ENCODE data around the gene RUNX2. TPM values are rescaled to one million over a fixed set of nuclear protein-coding genes. Genes with fewer than 3 reads are reported as not detected.

Gene RUNX2
- total and polyA plus RNA-seq, 2 donors from 2014 or later = 2.3 to 4.7 TPM

DNA sequence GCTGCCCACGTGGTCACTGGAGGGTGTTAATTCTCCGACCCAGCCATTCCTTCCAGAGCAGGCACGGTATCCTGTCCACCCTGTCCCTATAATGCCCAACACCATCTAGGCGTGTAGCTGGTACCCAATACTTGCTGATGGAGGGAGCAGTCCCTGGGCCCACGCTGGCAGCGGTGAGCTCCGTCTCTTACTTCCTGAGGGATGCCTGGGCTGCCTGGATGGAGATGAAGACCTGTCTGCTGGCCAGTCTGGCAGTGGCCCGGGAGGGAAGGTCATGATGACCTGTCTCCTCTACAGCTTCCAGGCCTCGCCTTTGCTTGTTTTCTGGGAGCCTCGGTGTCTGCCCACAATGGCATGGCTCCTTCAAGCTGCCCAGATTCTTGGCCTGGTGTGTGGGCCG lies 347.5 kb downstream of the RUNX2 start:
- H3K9me3 ChIP-seq (ENCODE audit: control insufficient read depth in 2 of 3, insufficient read depth in 1 of 3, low read length in 3 of 3) = no peaks in the 10 kb centered on the region
- TF ChIP-seq, protein P1, sequence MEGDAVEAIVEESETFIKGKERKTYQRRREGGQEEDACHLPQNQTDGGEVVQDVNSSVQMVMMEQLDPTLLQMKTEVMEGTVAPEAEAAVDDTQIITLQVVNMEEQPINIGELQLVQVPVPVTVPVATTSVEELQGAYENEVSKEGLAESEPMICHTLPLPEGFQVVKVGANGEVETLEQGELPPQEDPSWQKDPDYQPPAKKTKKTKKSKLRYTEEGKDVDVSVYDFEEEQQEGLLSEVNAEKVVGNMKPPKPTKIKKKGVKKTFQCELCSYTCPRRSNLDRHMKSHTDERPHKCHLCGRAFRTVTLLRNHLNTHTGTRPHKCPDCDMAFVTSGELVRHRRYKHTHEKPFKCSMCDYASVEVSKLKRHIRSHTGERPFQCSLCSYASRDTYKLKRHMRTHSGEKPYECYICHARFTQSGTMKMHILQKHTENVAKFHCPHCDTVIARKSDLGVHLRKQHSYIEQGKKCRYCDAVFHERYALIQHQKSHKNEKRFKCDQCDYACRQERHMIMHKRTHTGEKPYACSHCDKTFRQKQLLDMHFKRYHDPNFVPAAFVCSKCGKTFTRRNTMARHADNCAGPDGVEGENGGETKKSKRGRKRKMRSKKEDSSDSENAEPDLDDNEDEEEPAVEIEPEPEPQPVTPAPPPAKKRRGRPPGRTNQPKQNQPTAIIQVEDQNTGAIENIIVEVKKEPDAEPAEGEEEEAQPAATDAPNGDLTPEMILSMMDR (IDR thresholded peaks at IDR 0.05; ENCODE audit: borderline replicate concordance, extremely low read depth, insufficient read depth) = no peak
- FAIRE-seq (no peak), DNase-seq (no peak)
- H3K9ac ChIP-seq (ENCODE audit: low read length in 3 of 3) = no peak overlapping the region
- intact Hi-C loops (cut with DNase I) = no loop called here
- no peaks in the 10 kb centered on the region for H3K36me3 ChIP-seq (ENCODE audit: control insufficient read depth in 2 of 3, insufficient read depth in 3 of 3, low read length in 3 of 3)
- H3K27ac ChIP-seq (ENCODE audit: low read depth in 2 of 2, low read length in 2 of 2) = no peak overlapping the region
- H3K4me3 ChIP-seq (ENCODE audit: low read length in 3 of 3) = no peak overlapping the region
- no peaks in the 10 kb centered on the region for H3K27me3 ChIP-seq (ENCODE audit: control insufficient read depth, insufficient read depth, low read length)
- H3K4me1 ChIP-seq (ENCODE audit: control insufficient read depth in 2 of 3, insufficient read depth in 2 of 3, low read depth in 1 of 3, low read length in 3 of 3) = peaks cover 0 to 10% (median 6%) of the 10 kb centered on the region in 3 donors

DNA sequence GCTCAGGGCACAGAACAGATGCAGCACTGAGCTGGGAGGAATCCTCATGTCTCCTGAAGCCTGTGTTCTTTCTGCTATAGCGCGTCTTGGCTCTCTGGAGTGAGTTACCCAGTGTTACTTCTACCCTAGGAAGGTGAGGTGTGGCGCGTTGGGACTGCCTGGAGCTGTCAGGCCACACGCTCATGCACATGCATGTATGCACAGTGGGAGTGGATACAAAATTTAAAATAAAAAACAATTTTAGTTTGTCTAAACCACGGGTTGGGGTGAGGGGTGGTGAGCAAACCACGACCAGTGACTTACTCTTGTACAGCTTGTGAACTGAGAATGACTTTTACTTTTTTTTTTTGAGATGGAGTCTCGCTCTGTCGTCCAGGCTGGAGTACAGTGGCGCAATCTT lies 348.2 kb downstream of the RUNX2 start:
- DNase-seq (no peak), FAIRE-seq (no peak)
- intact Hi-C loops (cut with DNase I) = no loop called here
- Histone ChIP-seq H3K9me3 (ENCODE audit: control insufficient read depth in 2 of 3, insufficient read depth in 1 of 3, low read length in 3 of 3) (no peaks in the 10 kb centered on the region), H3K9ac (ENCODE audit: low read length in 3 of 3) (no peak overlapping the region), H3K27me3 (ENCODE audit: control insufficient read depth, insufficient read depth, low read length) (no peaks in the 10 kb centered on the region), H3K4me3 (ENCODE audit: low read length in 3 of 3) (no peak overlapping the region), H3K4me1 (ENCODE audit: control insufficient read depth in 2 of 3, insufficient read depth in 2 of 3, low read depth in 1 of 3, low read length in 3 of 3) (peaks cover 0 to 10% (median 6%) of the 10 kb centered on the region in 3 donors), H3K36me3 (ENCODE audit: control insufficient read depth in 2 of 3, insufficient read depth in 3 of 3, low read length in 3 of 3) (no peaks in the 10 kb centered on the region), H3K27ac (ENCODE audit: low read depth in 2 of 2, low read length in 2 of 2) (no peak overlapping the region)
- TF ChIP-seq, protein P1 (IDR thresholded peaks at IDR 0.05; ENCODE audit: borderline replicate concordance, extremely low read depth, insufficient read depth) = no peak

DNA sequence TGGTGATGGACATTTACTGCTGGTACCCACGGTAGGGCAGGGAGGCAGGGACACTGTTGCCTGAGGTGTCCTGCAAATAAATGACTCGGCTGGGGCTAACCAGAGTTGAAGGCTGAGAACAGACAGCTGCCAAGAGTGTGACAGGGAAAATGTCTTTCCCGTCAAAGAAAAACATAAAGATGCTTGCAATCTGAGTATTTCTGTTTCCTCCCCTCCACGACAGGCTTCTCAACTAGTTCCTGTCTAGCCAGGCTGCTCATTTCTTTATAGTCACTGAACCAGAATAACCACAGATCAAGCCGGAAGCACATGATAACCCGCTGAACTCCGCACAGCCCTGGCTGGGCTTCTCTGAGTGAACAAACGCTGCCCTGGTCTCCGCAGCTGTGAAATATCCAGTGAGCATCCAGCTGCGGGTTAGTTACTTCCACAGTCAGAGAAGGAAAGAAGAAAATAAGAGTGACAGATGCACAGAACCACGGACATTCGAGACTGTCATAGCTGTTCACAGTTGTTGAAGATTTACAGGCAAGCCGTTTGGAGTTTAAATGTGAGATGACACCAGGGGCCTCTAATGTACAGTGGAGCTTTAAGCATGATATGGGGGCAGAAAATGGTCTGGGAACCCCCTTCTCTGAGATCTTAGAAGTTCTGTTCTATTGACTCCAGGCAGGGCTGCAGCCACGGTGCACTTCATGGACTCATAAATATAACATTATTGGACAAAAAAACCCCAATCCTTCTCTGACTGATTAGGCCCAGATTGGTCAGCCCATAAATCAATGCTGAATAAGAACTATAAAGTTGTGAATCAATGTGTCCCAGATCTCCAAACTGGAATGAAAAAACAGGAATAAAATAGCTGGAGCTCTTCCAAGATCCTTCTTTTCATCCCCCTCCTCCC lies 349.5 kb downstream of the RUNX2 start:
- no peak for FAIRE-seq
- peak; percentile 60 to 95 (median 77) for DNase-seq
- intact Hi-C loops (cut with DNase I) = no loop called here

More for the DNA sequence above, 349.5 kb downstream of the RUNX2 start:
- Histone ChIP-seq H3K36me3 (ENCODE audit: control insufficient read depth in 2 of 3, insufficient read depth in 3 of 3, low read length in 3 of 3) (no peaks in the 10 kb centered on the region), H3K9me3 (ENCODE audit: control insufficient read depth in 2 of 3, insufficient read depth in 1 of 3, low read length in 3 of 3) (peaks cover 0 to 9% (median 0%) of the 10 kb centered on the region in 3 donors), H3K27me3 (ENCODE audit: control insufficient read depth, insufficient read depth, low read length) (no peaks in the 10 kb centered on the region), H3K4me1 (ENCODE audit: control insufficient read depth in 2 of 3, insufficient read depth in 2 of 3, low read depth in 1 of 3, low read length in 3 of 3) (peaks cover 0 to 10% (median 6%) of the 10 kb centered on the region in 3 donors), H3K27ac (ENCODE audit: low read depth in 2 of 2, low read length in 2 of 2) (peak overlapping the region in 1 of 2 donors; percentile 37), H3K4me3 (ENCODE audit: low read length in 3 of 3) (no peak overlapping the region), H3K9ac (ENCODE audit: low read length in 3 of 3) (no peak overlapping the region)
- TF ChIP-seq, protein P1 (IDR thresholded peaks at IDR 0.05; ENCODE audit: borderline replicate concordance, extremely low read depth, insufficient read depth) = no peak
